ENCODE measurements around the gene SSUH2. TPM values are rescaled to one million over a fixed set of nuclear protein-coding genes. Genes with fewer than 3 reads are reported as not detected.

SSUH2 gene
- total and polyA plus RNA-seq, 2 of the 13 experiments (the other 11 are each of a cell fraction or from before 2014, with no cell fraction given) = 38.1 to 136 TPM

DNA sequence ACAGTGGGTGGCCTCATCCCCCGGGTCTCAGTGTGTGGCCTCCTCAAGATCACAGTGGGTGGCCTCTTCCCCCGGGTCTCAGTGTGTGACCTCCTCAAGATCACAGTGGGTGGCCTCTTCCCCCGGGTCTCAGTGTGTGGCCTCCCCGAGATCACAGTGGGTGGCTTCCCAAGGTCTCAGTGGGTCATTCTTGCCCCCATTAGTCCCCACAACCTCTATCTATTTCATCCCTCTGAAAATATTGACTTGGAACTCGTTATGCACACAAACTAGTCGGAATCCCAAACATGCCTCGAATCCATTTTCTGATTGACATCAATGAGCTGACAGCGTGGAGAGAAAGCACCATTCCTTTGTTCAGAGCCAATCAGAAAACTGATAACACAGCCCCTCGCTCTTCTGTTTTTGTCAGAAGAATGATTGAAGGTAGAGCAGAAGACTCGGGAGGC is 10.8 kb upstream of the SSUH2 start (continued):
- TF ChIP-seq ZSCAN31 (CRISPR knock-in tag; IDR thresholded peaks at IDR 0.05; ENCODE audit: low read depth) (no peak), ZMAT3 (CRISPR knock-in tag; conservative IDR thresholded peaks at IDR 0.05) (no peak), MBD4 (IDR thresholded peaks at IDR 0.05; ENCODE audit: borderline replicate concordance, low read length) (no peak), ZNF329 (CRISPR knock-in tag; IDR thresholded peaks at IDR 0.05; ENCODE audit: low read depth) (no peak), MTF1 (CRISPR knock-in tag; IDR thresholded peaks at IDR 0.05) (no peak), ZNF850 (CRISPR knock-in tag; conservative IDR thresholded peaks at IDR 0.05) (no peak), IKZF4 (CRISPR knock-in tag; IDR thresholded peaks at IDR 0.05; ENCODE audit: borderline replicate concordance, low read depth, not compliant biosample characterization) (no peak), SNAPC2 (CRISPR knock-in tag; IDR thresholded peaks at IDR 0.05) (no peak), IRX3 (CRISPR knock-in tag; IDR thresholded peaks at IDR 0.05; ENCODE audit: borderline replicate concordance, low read depth) (no peak), ZNF549 (CRISPR knock-in tag; IDR thresholded peaks at IDR 0.05) (no peak), PAX8 (CRISPR knock-in tag; IDR thresholded peaks at IDR 0.05; ENCODE audit: borderline replicate concordance) (no peak), GATAD1 (CRISPR knock-in tag; IDR thresholded peaks at IDR 0.05) (no peak), EHMT2 (IDR thresholded peaks at IDR 0.05; ENCODE audit: borderline replicate concordance, low read depth, low read length) (no peak), ZNF205 (CRISPR knock-in tag; IDR thresholded peaks at IDR 0.05) (no peak), YEATS4 (CRISPR knock-in tag; IDR thresholded peaks at IDR 0.05; ENCODE audit: borderline replicate concordance) (no peak), ZNF335 (CRISPR knock-in tag; IDR thresholded peaks at IDR 0.05) (no peak), ZC3H13 (CRISPR knock-in tag; IDR thresholded peaks at IDR 0.05) (no peak)
- TF ChIP-seq, protein P1, sequence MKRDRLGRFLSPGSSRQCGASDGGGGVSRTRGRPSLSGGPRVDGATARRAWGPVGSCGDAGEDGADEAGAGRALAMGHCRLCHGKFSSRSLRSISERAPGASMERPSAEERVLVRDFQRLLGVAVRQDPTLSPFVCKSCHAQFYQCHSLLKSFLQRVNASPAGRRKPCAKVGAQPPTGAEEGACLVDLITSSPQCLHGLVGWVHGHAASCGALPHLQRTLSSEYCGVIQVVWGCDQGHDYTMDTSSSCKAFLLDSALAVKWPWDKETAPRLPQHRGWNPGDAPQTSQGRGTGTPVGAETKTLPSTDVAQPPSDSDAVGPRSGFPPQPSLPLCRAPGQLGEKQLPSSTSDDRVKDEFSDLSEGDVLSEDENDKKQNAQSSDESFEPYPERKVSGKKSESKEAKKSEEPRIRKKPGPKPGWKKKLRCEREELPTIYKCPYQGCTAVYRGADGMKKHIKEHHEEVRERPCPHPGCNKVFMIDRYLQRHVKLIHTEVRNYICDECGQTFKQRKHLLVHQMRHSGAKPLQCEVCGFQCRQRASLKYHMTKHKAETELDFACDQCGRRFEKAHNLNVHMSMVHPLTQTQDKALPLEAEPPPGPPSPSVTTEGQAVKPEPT (CRISPR knock-in tag; IDR thresholded peaks at IDR 0.05; ENCODE audit: low read depth) = no peak
- TF ChIP-seq, protein P2, sequence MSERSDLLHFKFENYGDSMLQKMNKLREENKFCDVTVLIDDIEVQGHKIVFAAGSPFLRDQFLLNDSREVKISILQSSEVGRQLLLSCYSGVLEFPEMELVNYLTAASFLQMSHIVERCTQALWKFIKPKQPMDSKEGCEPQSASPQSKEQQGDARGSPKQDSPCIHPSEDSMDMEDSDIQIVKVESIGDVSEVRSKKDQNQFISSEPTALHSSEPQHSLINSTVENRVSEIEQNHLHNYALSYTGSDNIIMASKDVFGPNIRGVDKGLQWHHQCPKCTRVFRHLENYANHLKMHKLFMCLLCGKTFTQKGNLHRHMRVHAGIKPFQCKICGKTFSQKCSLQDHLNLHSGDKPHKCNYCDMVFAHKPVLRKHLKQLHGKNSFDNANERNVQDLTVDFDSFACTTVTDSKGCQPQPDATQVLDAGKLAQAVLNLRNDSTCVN (CRISPR knock-in tag; IDR thresholded peaks at IDR 0.05; ENCODE audit: borderline replicate concordance) = no peak
- TF ChIP-seq, protein P3, sequence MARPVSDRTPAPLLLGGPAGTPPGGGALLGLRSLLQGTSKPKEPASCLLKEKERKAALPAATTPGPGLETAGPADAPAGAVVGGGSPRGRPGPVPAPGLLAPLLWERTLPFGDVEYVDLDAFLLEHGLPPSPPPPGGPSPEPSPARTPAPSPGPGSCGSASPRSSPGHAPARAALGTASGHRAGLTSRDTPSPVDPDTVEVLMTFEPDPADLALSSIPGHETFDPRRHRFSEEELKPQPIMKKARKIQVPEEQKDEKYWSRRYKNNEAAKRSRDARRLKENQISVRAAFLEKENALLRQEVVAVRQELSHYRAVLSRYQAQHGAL (CRISPR knock-in tag; IDR thresholded peaks at IDR 0.05; ENCODE audit: not compliant biosample characterization) = no peak
- TF ChIP-seq, protein P4, sequence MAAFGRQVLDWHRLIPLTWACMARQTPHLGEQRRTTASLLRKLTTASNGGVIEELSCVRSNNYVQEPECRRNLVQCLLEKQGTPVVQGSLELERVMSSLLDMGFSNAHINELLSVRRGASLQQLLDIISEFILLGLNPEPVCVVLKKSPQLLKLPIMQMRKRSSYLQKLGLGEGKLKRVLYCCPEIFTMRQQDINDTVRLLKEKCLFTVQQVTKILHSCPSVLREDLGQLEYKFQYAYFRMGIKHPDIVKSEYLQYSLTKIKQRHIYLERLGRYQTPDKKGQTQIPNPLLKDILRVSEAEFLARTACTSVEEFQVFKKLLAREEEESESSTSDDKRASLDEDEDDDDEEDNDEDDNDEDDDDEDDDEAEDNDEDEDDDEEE (CRISPR knock-in tag; IDR thresholded peaks at IDR 0.05) = no peak
- TF ChIP-seq, protein P5, sequence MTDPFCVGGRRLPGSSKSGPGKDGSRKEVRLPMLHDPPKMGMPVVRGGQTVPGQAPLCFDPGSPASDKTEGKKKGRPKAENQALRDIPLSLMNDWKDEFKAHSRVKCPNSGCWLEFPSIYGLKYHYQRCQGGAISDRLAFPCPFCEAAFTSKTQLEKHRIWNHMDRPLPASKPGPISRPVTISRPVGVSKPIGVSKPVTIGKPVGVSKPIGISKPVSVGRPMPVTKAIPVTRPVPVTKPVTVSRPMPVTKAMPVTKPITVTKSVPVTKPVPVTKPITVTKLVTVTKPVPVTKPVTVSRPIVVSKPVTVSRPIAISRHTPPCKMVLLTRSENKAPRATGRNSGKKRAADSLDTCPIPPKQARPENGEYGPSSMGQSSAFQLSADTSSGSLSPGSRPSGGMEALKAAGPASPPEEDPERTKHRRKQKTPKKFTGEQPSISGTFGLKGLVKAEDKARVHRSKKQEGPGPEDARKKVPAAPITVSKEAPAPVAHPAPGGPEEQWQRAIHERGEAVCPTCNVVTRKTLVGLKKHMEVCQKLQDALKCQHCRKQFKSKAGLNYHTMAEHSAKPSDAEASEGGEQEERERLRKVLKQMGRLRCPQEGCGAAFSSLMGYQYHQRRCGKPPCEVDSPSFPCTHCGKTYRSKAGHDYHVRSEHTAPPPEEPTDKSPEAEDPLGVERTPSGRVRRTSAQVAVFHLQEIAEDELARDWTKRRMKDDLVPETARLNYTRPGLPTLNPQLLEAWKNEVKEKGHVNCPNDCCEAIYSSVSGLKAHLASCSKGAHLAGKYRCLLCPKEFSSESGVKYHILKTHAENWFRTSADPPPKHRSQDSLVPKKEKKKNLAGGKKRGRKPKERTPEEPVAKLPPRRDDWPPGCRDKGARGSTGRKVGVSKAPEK (CRISPR knock-in tag; IDR thresholded peaks at IDR 0.05; ENCODE audit: borderline replicate concordance) = no peak

Measured in HepG2 (cell line).